ENCODE results near the gene KLHL7.
"Not testable (repeated sequence)": the region's sequence is repeated elsewhere in the genome, so short reads cannot be mapped to it uniquely, and the experiment has no call there.

Gene KLHL7

GRCh38 chr7:23107781-23108180 is 2.2 kb downstream of the KLHL7 start:
- FAIRE-seq = no peak

GRCh38 chr7:23108995-23109394 is 3.4 kb downstream of the KLHL7 start:
- no peak for FAIRE-seq

- no peak for FAIRE-seq
Measured at GRCh38 chr7:23109470-23109869, 3.9 kb downstream of the KLHL7 start.

GRCh38 chr7:23114896-23115295 is 9.3 kb downstream of the KLHL7 start:
- FAIRE-seq = no peak

GRCh38 chr7:23115991-23116390 is 10.4 kb downstream of the KLHL7 start:
- no peak for FAIRE-seq

- no peak for FAIRE-seq
Measured at GRCh38 chr7:23117841-23118240, 12.3 kb downstream of the KLHL7 start.

GRCh38 chr7:23120106-23120505 is 14.5 kb downstream of the KLHL7 start:
- no peak for FAIRE-seq

- no peak for FAIRE-seq
Measured at GRCh38 chr7:23121165-23121564, 15.6 kb downstream of the KLHL7 start.

GRCh38 chr7:23123007-23123406 is 17.4 kb downstream of the KLHL7 start:
- FAIRE-seq = no peak

GRCh38 chr7:23123465-23123864 is 17.9 kb downstream of the KLHL7 start:
- no peak for FAIRE-seq

GRCh38 chr7:23129036-23129435 is 23.5 kb downstream of the KLHL7 start:
- no peak for FAIRE-seq

GRCh38 chr7:23131799-23132198 is 26.2 kb downstream of the KLHL7 start:
- FAIRE-seq = not testable (repeated sequence)

- FAIRE-seq = no peak
Measured at GRCh38 chr7:23133797-23134196, 28.2 kb downstream of the KLHL7 start.

GRCh38 chr7:23135755-23136154 is 30.2 kb downstream of the KLHL7 start:
- FAIRE-seq = no peak

GRCh38 chr7:23136216-23136615 is 30.6 kb downstream of the KLHL7 start:
- no peak for FAIRE-seq

GRCh38 chr7:23157679-23158078 is 52.1 kb downstream of the KLHL7 start:
- FAIRE-seq = no peak

GRCh38 chr7:23158546-23158945 is 53.0 kb downstream of the KLHL7 start:
- FAIRE-seq = no peak

GRCh38 chr7:23161482-23161881 is 55.9 kb downstream of the KLHL7 start:
- FAIRE-seq = no peak

- no peak for FAIRE-seq
Measured at GRCh38 chr7:23164846-23165245, 59.3 kb downstream of the KLHL7 start.

GRCh38 chr7:23165316-23165715 is 59.7 kb downstream of the KLHL7 start:
- no peak for FAIRE-seq

- FAIRE-seq = no peak
Measured at GRCh38 chr7:23167691-23168090, 62.1 kb downstream of the KLHL7 start.

- FAIRE-seq = no peak
Measured at GRCh38 chr7:23168111-23168885, 62.7 kb downstream of the KLHL7 start.

- no peak for FAIRE-seq
Measured at GRCh38 chr7:23175938-23176337, 70.4 kb downstream of the KLHL7 start.

GRCh38 chr7:23181684-23182553 is 76.3 kb downstream of the KLHL7 start, which contains the start of gene NUP42:
NUP42 (plus strand) TSS chr7:23182048; CDS start chr7:23182086, 38 bp downstream.
- FAIRE-seq = peak; percentile 89

All from TTC549 (cell line).